ENCODE data around the gene RAD51B.

GRCh38 chr14:68561531-68562007, 742.0 kb downstream of the RAD51B start:
- TF ChIP-seq CHD2 (IDR thresholded peaks at IDR 0.05; ENCODE audit: low read depth, low read length) (no peak), ATF7 (IDR thresholded peaks at IDR 0.05) (no peak), POLR3G (IDR thresholded peaks at IDR 0.05; ENCODE audit: extremely low read depth, insufficient read length, insufficient replicate concordance) (no peak), HDAC6 (IDR thresholded peaks at IDR 0.05; ENCODE audit: low read depth, low read length) (no peak), POLR2A (conservative IDR thresholded peaks at IDR 0.05) (no peak), CTCF (IDR thresholded peaks at IDR 0.05 in 2 of 3, conservative IDR thresholded peaks at IDR 0.05 in 1 of 3; ENCODE audit: insufficient read depth in 2 of 3, low read depth in 1 of 3, low read length in 3 of 3) (no peak), TCF15 (CRISPR knock-in tag; IDR thresholded peaks at IDR 0.05) (no peak)

Data from K562 (cell line).